ENCODE data around the gene EPC1.
"Not testable (repeated sequence)": the region's sequence is repeated elsewhere in the genome, so short reads cannot be mapped to it uniquely, and the experiment has no call there.

The EPC1 gene

DNA sequence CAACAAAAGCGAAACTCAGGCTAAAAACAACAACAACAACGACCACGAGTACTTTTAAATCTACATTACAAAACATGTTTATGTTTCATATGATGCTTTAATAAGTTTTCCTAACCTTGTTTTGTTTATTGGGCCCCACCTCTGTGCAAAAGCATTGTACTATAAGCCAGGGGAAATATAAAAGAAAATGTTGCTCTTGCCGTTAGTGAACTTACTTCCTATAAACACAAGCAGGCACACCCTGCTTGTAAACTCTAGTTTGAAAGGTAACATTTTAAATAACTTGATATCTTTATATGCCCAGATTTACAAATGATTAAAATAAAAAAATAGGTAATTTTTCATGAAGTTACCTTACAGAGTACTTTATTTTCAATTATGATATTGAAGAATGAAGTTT lies 19.2 kb upstream of the EPC1 start:
- Histone ChIP-seq H3K4me2 (ENCODE audit: low read length) (no peak overlapping the region), H3K9ac (no peak overlapping the region), H2AFZ (no peak overlapping the region), H3K4me3 (ENCODE audit: low read depth, low read length) (no peak overlapping the region), H3K9me3 (ENCODE audit: control insufficient read depth, low read length) (no peaks in the 10 kb centered on the region), H3K36me3 (ENCODE audit: control insufficient read depth, insufficient read depth, low read length) (no peaks in the 10 kb centered on the region), H3K27ac (no peak overlapping the region), H3K27me3 (ENCODE audit: control insufficient read depth, insufficient read depth, low read length) (no peaks in the 10 kb centered on the region), H3K4me1 (no peaks in the 10 kb centered on the region), H3K79me2 (peaks cover 45% of the 10 kb centered on the region)
- TF ChIP-seq, protein P1, sequence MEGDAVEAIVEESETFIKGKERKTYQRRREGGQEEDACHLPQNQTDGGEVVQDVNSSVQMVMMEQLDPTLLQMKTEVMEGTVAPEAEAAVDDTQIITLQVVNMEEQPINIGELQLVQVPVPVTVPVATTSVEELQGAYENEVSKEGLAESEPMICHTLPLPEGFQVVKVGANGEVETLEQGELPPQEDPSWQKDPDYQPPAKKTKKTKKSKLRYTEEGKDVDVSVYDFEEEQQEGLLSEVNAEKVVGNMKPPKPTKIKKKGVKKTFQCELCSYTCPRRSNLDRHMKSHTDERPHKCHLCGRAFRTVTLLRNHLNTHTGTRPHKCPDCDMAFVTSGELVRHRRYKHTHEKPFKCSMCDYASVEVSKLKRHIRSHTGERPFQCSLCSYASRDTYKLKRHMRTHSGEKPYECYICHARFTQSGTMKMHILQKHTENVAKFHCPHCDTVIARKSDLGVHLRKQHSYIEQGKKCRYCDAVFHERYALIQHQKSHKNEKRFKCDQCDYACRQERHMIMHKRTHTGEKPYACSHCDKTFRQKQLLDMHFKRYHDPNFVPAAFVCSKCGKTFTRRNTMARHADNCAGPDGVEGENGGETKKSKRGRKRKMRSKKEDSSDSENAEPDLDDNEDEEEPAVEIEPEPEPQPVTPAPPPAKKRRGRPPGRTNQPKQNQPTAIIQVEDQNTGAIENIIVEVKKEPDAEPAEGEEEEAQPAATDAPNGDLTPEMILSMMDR (IDR thresholded peaks at IDR 0.05): no peak

DNA sequence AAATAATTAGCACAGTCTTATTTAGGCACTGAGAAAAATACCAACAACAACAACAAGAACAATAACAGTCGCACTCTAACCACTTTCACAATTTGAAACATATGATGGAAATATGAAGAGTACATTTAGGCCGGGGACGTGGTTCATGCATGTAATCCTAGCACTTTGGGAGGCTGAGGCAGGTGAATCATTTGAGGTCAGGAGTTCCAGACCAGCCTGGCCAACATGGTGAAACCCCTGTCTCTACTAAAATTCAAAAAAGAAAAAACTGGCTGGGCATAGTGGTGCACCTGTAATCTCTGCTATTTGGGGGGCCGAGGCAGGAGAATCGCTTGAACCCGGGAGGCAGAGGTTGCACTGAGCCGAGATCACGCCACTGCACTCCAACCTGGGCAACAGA lies 18.4 kb upstream of the EPC1 start:
- not testable (repeated sequence) for H3K9me3 ChIP-seq (ENCODE audit: control insufficient read depth, low read length); H3K4me2 ChIP-seq (ENCODE audit: low read length); H3K27me3 ChIP-seq (ENCODE audit: control insufficient read depth, insufficient read depth, low read length); H3K4me3 ChIP-seq (ENCODE audit: low read depth, low read length); H3K4me1 ChIP-seq; H3K27ac ChIP-seq; H2AFZ ChIP-seq; H3K9ac ChIP-seq; H3K36me3 ChIP-seq (ENCODE audit: control insufficient read depth, insufficient read depth, low read length)
- H3K79me2 ChIP-seq: peaks cover 52% of the 10 kb centered on the region

DNA sequence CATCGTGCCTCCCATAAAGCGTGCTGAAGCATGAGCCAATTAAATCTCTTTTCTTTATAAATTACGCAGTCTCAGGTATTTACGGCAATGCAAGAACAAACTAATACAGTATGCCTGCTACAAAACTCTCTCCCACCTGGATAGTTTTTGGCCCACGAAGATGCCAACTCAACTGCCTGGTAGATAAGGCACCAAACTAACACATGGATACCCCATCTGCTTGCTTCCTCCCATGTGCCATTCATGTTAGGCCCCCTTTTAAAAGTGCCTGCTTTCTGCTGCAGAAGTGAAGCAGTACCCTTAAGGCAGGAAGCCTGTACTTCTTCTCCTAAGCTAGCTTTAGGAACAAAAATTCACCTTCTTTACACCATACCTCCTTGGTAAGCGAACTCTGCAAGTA lies 15.6 kb upstream of the EPC1 start:
- Histone ChIP-seq H3K27me3 (ENCODE audit: control insufficient read depth, insufficient read depth, low read length) (no peaks in the 10 kb centered on the region), H3K79me2 (peaks cover 69% of the 10 kb centered on the region), H3K4me2 (ENCODE audit: low read length) (no peak overlapping the region), H3K27ac (no peak overlapping the region), H3K36me3 (ENCODE audit: control insufficient read depth, insufficient read depth, low read length) (no peaks in the 10 kb centered on the region), H3K9ac (no peak overlapping the region), H3K4me3 (ENCODE audit: low read depth, low read length) (no peak overlapping the region), H3K9me3 (ENCODE audit: control insufficient read depth, low read length) (no peaks in the 10 kb centered on the region), H3K4me1 (peaks cover 2% of the 10 kb centered on the region), H2AFZ (no peak overlapping the region)
- TF ChIP-seq, protein P1 (IDR thresholded peaks at IDR 0.05): no peak

DNA sequence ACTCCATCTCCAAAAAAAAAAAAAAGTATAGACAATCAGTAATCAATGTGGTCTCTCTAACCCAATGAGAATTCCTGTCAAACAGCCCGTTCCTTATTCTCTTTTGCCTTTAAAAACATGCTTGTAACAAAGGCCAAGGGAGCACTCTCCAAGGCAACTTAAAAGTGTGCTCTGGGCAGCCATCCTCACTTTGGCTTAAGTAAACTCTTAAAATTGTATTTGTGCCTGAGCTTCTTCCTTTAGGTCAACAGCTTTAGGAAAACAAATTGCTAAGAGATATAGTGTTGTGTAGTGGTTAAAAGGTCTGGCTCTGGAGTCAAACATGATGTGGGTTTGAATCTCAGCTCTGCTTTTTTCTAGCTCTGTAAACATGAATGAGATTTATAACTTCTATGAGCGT lies 13.9 kb upstream of the EPC1 start:
- no peak overlapping the region for H3K4me2 ChIP-seq (ENCODE audit: low read length)
- H3K36me3 ChIP-seq (ENCODE audit: control insufficient read depth, insufficient read depth, low read length): no peaks in the 10 kb centered on the region
- H3K27ac ChIP-seq: no peak overlapping the region
- no peaks in the 10 kb centered on the region for H3K9me3 ChIP-seq (ENCODE audit: control insufficient read depth, low read length)
- TF ChIP-seq, protein P1 (IDR thresholded peaks at IDR 0.05): no peak
- no peaks in the 10 kb centered on the region for H3K27me3 ChIP-seq (ENCODE audit: control insufficient read depth, insufficient read depth, low read length)
- no peak overlapping the region for H2AFZ ChIP-seq
- H3K4me1 ChIP-seq: peaks cover 2% of the 10 kb centered on the region
- no peak overlapping the region for H3K9ac ChIP-seq
- H3K79me2 ChIP-seq: peaks cover 72% of the 10 kb centered on the region
- no peak overlapping the region for H3K4me3 ChIP-seq (ENCODE audit: low read depth, low read length)

DNA sequence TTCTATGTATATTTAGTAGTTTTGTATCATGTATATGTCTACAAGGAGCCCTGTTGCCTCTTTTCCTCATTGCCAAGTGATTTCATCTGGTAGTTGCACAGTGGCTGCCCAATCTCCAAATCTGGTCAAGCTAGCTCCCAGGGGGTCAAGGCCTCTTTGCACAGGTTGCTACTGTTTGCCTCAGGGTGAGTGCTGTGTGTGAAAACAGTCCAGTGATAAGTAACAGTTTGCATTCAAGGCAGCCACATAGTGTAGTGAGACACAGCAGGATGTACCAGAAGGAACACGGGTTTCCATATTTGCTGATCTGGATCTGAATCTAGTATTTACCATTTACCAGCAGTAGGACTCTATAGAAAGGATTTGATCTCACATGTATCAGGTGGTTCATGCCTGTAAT lies 13.3 kb upstream of the EPC1 start:
- peaks cover 2% of the 10 kb centered on the region for H3K4me1 ChIP-seq
- H3K27ac ChIP-seq: no peak overlapping the region

More for the DNA sequence above, 13.3 kb upstream of the EPC1 start:
- Histone ChIP-seq H3K4me3 (ENCODE audit: low read depth, low read length) (no peak overlapping the region), H3K4me2 (ENCODE audit: low read length) (no peak overlapping the region), H3K36me3 (ENCODE audit: control insufficient read depth, insufficient read depth, low read length) (no peaks in the 10 kb centered on the region), H3K27me3 (ENCODE audit: control insufficient read depth, insufficient read depth, low read length) (no peaks in the 10 kb centered on the region), H2AFZ (no peak overlapping the region), H3K9me3 (ENCODE audit: control insufficient read depth, low read length) (no peaks in the 10 kb centered on the region), H3K9ac (no peak overlapping the region), H3K79me2 (peaks cover 71% of the 10 kb centered on the region)
- TF ChIP-seq, protein P1 (IDR thresholded peaks at IDR 0.05): no peak

All from parathyroid adenoma (tissue), 2 donors.